CD14-positive monocyte (primary cell): ENCODE measurements around the gene C9orf57. TPM values are rescaled to one million over a fixed set of nuclear protein-coding genes. Genes with fewer than 3 reads are reported as not detected.
"Not testable (repeated sequence)": the region's sequence is repeated elsewhere in the genome, so short reads cannot be mapped to it uniquely, and the experiment has no call there.

Experiments used
- DNase-seq, 3 donors: peaks; one replicate each; pipeline ENCODE4 v3.0.0-alpha.2; 2011 to 2022
- H2AFZ ChIP-seq: 2 replicates; pipeline ENCODE4 v1.6.0; 2012; ENCODE audit warnings: mild to moderate bottlenecking, low read depth, low read length, inconsistent platforms; ENCODE audit not compliant: insufficient read depth, poor library complexity, severe bottlenecking
- H3K27ac ChIP-seq, 2 donors: 1 replicate in 1 of 2; 2 replicates in 1 of 2; pipeline ENCODE4 v1.5.1; 2012 to 2013; ENCODE audit warnings: low read length in 2 of 2, control low read depth in 1 of 2, inconsistent platforms in 1 of 2, low read depth in 1 of 2, mild to moderate bottlenecking in 1 of 2
- H3K27me3 ChIP-seq, 2 donors: one replicate each; pipeline versions ENCODE4 v1.6.0 to v1.6.1; 2011 to 2013; ENCODE audit warnings: low read length in 2 of 2; ENCODE audit not compliant: control insufficient read depth in 2 of 2, insufficient read depth in 2 of 2
- H3K36me3 ChIP-seq, 2 donors: replicated peaks in 1 of 2; 1 replicate in 1 of 2; 2 replicates in 1 of 2; pipeline versions ENCODE4 v1.5.1 to v1.6.1; 2012 to 2013; ENCODE audit warnings: low read length in 2 of 2, control low read depth in 1 of 2, inconsistent platforms in 1 of 2, mild to moderate bottlenecking in 1 of 2; ENCODE audit not compliant: insufficient read depth in 2 of 2, control insufficient read depth in 1 of 2
- H3K4me1 ChIP-seq, 2 donors: 1 replicate in 1 of 2; 2 replicates in 1 of 2; pipeline versions ENCODE4 v1.5.1 to v1.6.1; 2012 to 2013; ENCODE audit warnings: low read length in 2 of 2, control low read depth in 1 of 2, inconsistent platforms in 1 of 2, mild to moderate bottlenecking in 1 of 2, moderate library complexity in 1 of 2; ENCODE audit not compliant: insufficient read depth in 2 of 2, control insufficient read depth in 1 of 2
- H3K4me2 ChIP-seq: replicated peaks from 2 replicates; pipeline ENCODE3; 2012; ENCODE audit warnings: low read length, moderate library complexity, mild to moderate bottlenecking; ENCODE audit not compliant: poor library complexity, severe bottlenecking; ENCODE audit errors: extremely low read depth
- H3K4me3 ChIP-seq, 3 experiments: fragments of 200-600 bp in 1 of 3; sonication (generic) in 1 of 3; replicated peaks in 1 of 3; 1 replicate in 2 of 3; 2 replicates in 1 of 3; pipeline ENCODE4 v1.5.1; 2011 to 2013; ENCODE audit warnings: low read length in 3 of 3, mild to moderate bottlenecking in 3 of 3, control low read depth in 2 of 3, low read depth in 2 of 3, inconsistent platforms in 1 of 3, moderate library complexity in 1 of 3
- H3K79me2 ChIP-seq: 2 replicates; pipeline ENCODE4 v1.6.0; 2012; ENCODE audit warnings: mild to moderate bottlenecking, control low read depth, inconsistent platforms, low read length, moderate library complexity; ENCODE audit not compliant: insufficient read depth
- H3K9ac ChIP-seq: 2 replicates; pipeline ENCODE4 v1.6.0; 2017; ENCODE audit warnings: low read length, mild to moderate bottlenecking; ENCODE audit not compliant: insufficient read depth, poor library complexity, severe bottlenecking
- H3K9me3 ChIP-seq, 2 donors: replicated peaks in 1 of 2; 1 replicate in 1 of 2; 2 replicates in 1 of 2; pipeline versions ENCODE4 v1.5.1 to v1.6.1; 2012 to 2013; ENCODE audit warnings: low read length in 2 of 2, control low read depth in 1 of 2; ENCODE audit not compliant: control insufficient read depth in 1 of 2, insufficient read depth in 1 of 2
- H4K20me1 ChIP-seq: 2 replicates; pipeline ENCODE4 v1.6.0; 2012; ENCODE audit warnings: mild to moderate bottlenecking, low read length, control low read depth, moderate library complexity; ENCODE audit not compliant: insufficient read depth
- H3K27ac Mint-ChIP-seq, 7 donors: one replicate each; pipeline ENCODE4 v1.8.0; 2020; ENCODE audit warnings: mild to moderate bottlenecking in 7 of 7, mixed read lengths in 7 of 7, moderate library complexity in 6 of 7, inconsistent platforms in 2 of 7
- H3K27me3 Mint-ChIP-seq, 3 donors: one replicate each; pipeline ENCODE4 v1.8.0; 2021 to 2022; ENCODE audit warnings: low read depth in 3 of 3, mild to moderate bottlenecking in 3 of 3, mixed read lengths in 3 of 3, moderate library complexity in 3 of 3, inconsistent platforms in 1 of 3
- H3K36me3 Mint-ChIP-seq, 2 donors: one replicate each; pipeline ENCODE4 v1.8.0; 2020; ENCODE audit warnings: mixed read lengths in 2 of 2, inconsistent platforms in 1 of 2, mild to moderate bottlenecking in 1 of 2
- H3K4me1 Mint-ChIP-seq: one replicate; pipeline ENCODE4 v1.8.0; 2020; ENCODE audit warnings: mild to moderate bottlenecking, mixed read lengths
- H3K4me3 Mint-ChIP-seq, 2 donors: one replicate each; pipeline ENCODE4 v1.8.0; 2020; ENCODE audit warnings: mild to moderate bottlenecking in 2 of 2, mixed read lengths in 2 of 2, moderate library complexity in 1 of 2
- H3K9me3 Mint-ChIP-seq, 7 donors: one replicate each; pipeline ENCODE4 v1.8.0; 2020 to 2022; ENCODE audit warnings: mixed read lengths in 7 of 7, mild to moderate bottlenecking in 6 of 7, moderate library complexity in 6 of 7, inconsistent platforms in 2 of 7
- WGBS: methylation state at CpG from one replicate; pipeline ENCODE4 v1.1.5; 2013; ENCODE audit warnings: missing lambda C conversion rate; ENCODE audit not compliant: insufficient coverage; 5-methylcytosine and 5-hydroxymethylcytosine counted together
- intact Hi-C, 2 donors: fragments of 100-400 bp; cut with micrococcal nuclease; formaldehyde crosslinking; loops; one replicate each; pipeline versions ENCODE4 v1.15.0 to v1.15.1; 2023
- polyA plus RNA-seq, 3 donors: library from polyadenylated mRNA; depleted of rRNA in 1 of 3; unstranded in 2 of 3; stranded (reverse) in 1 of 3; fragments of 300-500 nt in 2 of 3; fragments of >200 nt in 1 of 3; fragmentation: Illumina TruSeq in 2 of 3; gene quantifications; 1 replicate in 2 of 3; 2 replicates in 1 of 3; pipeline ENCODE4 v1.2.3, GENCODE V29; 2012 to 2021
- TF ChIP-seq, protein P1 (sequence below): fragments of 200-600 bp; IDR thresholded peaks from one replicate; pipeline ENCODE4 v1.8.0; 2022; ENCODE audit warnings: antibody characterized with exemption, mild to moderate bottlenecking

C9orf57 gene
- polyA plus RNA-seq, 3 donors = not detected

DNA sequence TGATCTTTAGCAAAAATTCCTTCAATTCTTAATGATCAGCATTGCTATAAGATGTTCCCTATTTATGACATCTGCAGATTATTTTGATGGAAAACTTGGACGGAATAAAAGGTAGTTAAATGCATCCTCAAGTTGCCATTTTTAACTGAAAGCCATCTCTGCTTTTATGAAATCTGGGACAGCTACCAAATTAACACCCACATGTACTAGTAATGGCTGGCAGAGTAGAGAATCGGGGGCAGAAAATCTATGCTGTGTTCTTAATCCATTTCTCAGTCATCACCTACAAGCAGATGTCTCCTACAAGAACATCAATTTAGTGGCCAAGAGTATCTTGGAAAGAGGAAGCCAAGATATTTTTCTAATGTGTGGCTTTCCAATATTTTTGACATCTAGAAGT lies 22.1 kb upstream of the C9orf57 start:
- H4K20me1 ChIP-seq = no peaks in the 10 kb centered on the region
- no peaks in the 10 kb centered on the region for H3K36me3 ChIP-seq
- no CpG with 5 or more reads among the region's 2 CpGs for WGBS
- no peak overlapping the region for H3K4me3 ChIP-seq
- no peaks in the 10 kb centered on the region for H3K4me1 ChIP-seq
- H3K4me2 ChIP-seq = no peak overlapping the region
- no peaks in the 10 kb centered on the region for H3K36me3 Mint-ChIP-seq
- no peak overlapping the region for H3K4me3 Mint-ChIP-seq
- TF ChIP-seq, protein P1, sequence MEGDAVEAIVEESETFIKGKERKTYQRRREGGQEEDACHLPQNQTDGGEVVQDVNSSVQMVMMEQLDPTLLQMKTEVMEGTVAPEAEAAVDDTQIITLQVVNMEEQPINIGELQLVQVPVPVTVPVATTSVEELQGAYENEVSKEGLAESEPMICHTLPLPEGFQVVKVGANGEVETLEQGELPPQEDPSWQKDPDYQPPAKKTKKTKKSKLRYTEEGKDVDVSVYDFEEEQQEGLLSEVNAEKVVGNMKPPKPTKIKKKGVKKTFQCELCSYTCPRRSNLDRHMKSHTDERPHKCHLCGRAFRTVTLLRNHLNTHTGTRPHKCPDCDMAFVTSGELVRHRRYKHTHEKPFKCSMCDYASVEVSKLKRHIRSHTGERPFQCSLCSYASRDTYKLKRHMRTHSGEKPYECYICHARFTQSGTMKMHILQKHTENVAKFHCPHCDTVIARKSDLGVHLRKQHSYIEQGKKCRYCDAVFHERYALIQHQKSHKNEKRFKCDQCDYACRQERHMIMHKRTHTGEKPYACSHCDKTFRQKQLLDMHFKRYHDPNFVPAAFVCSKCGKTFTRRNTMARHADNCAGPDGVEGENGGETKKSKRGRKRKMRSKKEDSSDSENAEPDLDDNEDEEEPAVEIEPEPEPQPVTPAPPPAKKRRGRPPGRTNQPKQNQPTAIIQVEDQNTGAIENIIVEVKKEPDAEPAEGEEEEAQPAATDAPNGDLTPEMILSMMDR = no peak
- intact Hi-C loops = no loop called here
- H3K9me3 Mint-ChIP-seq = peaks cover 0 to 4% (median 0%) of the 10 kb centered on the region in 7 donors
- no peaks in the 10 kb centered on the region for H3K79me2 ChIP-seq
- no peak overlapping the region for H2AFZ ChIP-seq
- H3K27me3 ChIP-seq = no peaks in the 10 kb centered on the region
- H3K9me3 ChIP-seq = no peaks in the 10 kb centered on the region
- no peak for DNase-seq
- no peak overlapping the region for H3K27ac ChIP-seq
- H3K27me3 Mint-ChIP-seq = peaks cover 0 to 3% (median 2%) of the 10 kb centered on the region in 3 donors
- H3K9ac ChIP-seq = no peak overlapping the region
- no peaks in the 10 kb centered on the region for H3K4me1 Mint-ChIP-seq
- H3K27ac Mint-ChIP-seq = no peak overlapping the region

DNA sequence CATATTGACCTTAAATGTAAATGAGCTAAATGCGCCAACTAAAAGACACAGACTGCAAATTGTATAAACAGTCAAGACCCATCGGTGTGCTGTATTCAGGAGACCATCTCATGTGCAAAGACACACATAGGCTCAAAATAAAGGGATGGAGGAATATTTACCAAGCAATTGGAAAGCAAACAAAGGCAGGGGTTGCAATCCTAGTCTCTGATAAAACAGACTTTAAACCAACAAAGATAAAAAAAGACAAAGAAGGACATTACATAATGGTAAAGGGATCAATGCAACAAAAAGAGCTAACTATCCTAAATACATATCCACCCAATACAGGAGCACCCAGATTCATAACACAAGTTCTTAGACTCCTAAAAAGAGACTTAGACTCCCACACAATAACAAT lies 14.3 kb upstream of the C9orf57 start:
- intact Hi-C loops, H3K27me3 ChIP-seq, H3K4me3 ChIP-seq, H3K4me1 ChIP-seq, H3K36me3 ChIP-seq, H3K9me3 ChIP-seq, H3K9ac ChIP-seq, H4K20me1 ChIP-seq, H2AFZ ChIP-seq, H3K36me3 Mint-ChIP-seq, H3K4me1 Mint-ChIP-seq, H3K4me3 Mint-ChIP-seq, H3K27ac ChIP-seq, DNase-seq, H3K79me2 ChIP-seq, H3K27me3 Mint-ChIP-seq, H3K4me2 ChIP-seq, H3K27ac Mint-ChIP-seq: not testable (repeated sequence)
- 95% methylated on average over 2 of the region's 2 CpGs for WGBS
- H3K9me3 Mint-ChIP-seq = peaks cover 0 to 15% (median 7%) of the 10 kb centered on the region in 7 donors
